IMR-90 (cell line): ENCODE measurements around the gene BMP2K. TPM values are rescaled to one million over a fixed set of nuclear protein-coding genes. Genes with fewer than 3 reads are reported as not detected.

Source experiments
- ATAC-seq: fragments of 200-7000 bp; cut with Tn5 transposase; 2 replicates; pipeline ENCODE4 v1.9.1; 2020; ENCODE audit warnings: low read depth, mild to moderate bottlenecking, moderate library complexity
- BruUV-seq: library from RNA; stranded (reverse); fragments of 400-500 nt; replicated peaks from 2 replicates; lab custom pipeline; 2021; lab: Mats Ljungman, UMichigan
- CTCF ChIA-PET: fragments of 300-600 bp; formaldehyde crosslinking; extraction: SDS; loops from one replicate; lab custom pipeline; 2021; ENCODE audit warnings: antibody characterized with exemption; lab: Yijun Ruan, JAX
- POLR2A ChIA-PET: fragments of 300-600 bp; sonication (Branson Sonifier 250); formaldehyde crosslinking; loops from one replicate; lab custom pipeline; 2022; ENCODE audit warnings: antibody characterized with exemption; ENCODE audit not compliant: unreplicated experiment; lab: Charles Lee
- DNase-seq: peaks from one replicate; pipeline ENCODE4 v3.0.0; 2013
- H2AFZ ChIP-seq: replicated peaks from 2 replicates; pipeline ENCODE3; 2013; ENCODE audit warnings: low read length, mild to moderate bottlenecking; ENCODE audit not compliant: poor library complexity
- H2AK5ac ChIP-seq: 2 replicates; pipeline ENCODE4 v1.6.1; 2013; ENCODE audit warnings: low read depth, low read length, inconsistent platforms
- H2AK9ac ChIP-seq: replicated peaks from 2 replicates; pipeline ENCODE3; 2013; ENCODE audit warnings: mild to moderate bottlenecking, low read depth, low read length, moderate library complexity; ENCODE audit not compliant: poor library complexity
- H2BK120ac ChIP-seq: 2 replicates; pipeline ENCODE4 v1.6.1; 2013; ENCODE audit warnings: low read depth, low read length, inconsistent platforms
- H2BK15ac ChIP-seq: 3 replicates; pipeline ENCODE4 v1.6.1; 2013; ENCODE audit warnings: low read depth, low read length, inconsistent platforms
- H2BK20ac ChIP-seq: 2 replicates; pipeline ENCODE4 v1.6.1; 2013; ENCODE audit warnings: low read depth, mild to moderate bottlenecking, inconsistent platforms, low read length, moderate library complexity
- H2BK5ac ChIP-seq: 2 replicates; pipeline ENCODE4 v1.6.1; 2013; ENCODE audit warnings: mild to moderate bottlenecking, low read depth, low read length, inconsistent platforms; ENCODE audit not compliant: poor library complexity, severe bottlenecking
- H3K14ac ChIP-seq: replicated peaks from 2 replicates; pipeline ENCODE4 v1.6.1; 2013; ENCODE audit warnings: low read depth, low read length, inconsistent platforms
- H3K18ac ChIP-seq: 2 replicates; pipeline ENCODE4 v1.6.1; 2013; ENCODE audit warnings: low read depth, low read length, control low read depth
- H3K23ac ChIP-seq: 2 replicates; pipeline ENCODE4 v1.6.1; 2013; ENCODE audit warnings: low read depth, low read length, inconsistent platforms
- H3K27ac ChIP-seq: 2 replicates; pipeline ENCODE4 v1.5.1; 2013; ENCODE audit warnings: mild to moderate bottlenecking, control low read depth, low read length; ENCODE audit not compliant: insufficient read depth
- H3K27me3 ChIP-seq: 2 replicates; pipeline ENCODE4 v1.6.1; 2013; ENCODE audit warnings: low read length; ENCODE audit not compliant: control insufficient read depth, insufficient read depth
- H3K36me3 ChIP-seq: 2 replicates; pipeline ENCODE4 v1.6.1; 2013; ENCODE audit warnings: low read length, mixed read lengths; ENCODE audit not compliant: control insufficient read depth, insufficient read depth
- H3K4ac ChIP-seq: 2 replicates; pipeline ENCODE4 v1.6.1; 2013; ENCODE audit warnings: low read depth, low read length, inconsistent platforms
- H3K4me1 ChIP-seq: 2 replicates; pipeline ENCODE4 v1.6.1; 2013; ENCODE audit warnings: low read length, mixed read lengths; ENCODE audit not compliant: control insufficient read depth, insufficient read depth
- H3K4me2 ChIP-seq: 2 replicates; pipeline ENCODE4 v1.6.1; 2013; ENCODE audit warnings: low read depth, mild to moderate bottlenecking, control low read depth, low read length, moderate library complexity
- H3K4me3 ChIP-seq: 2 replicates; pipeline ENCODE4 v1.5.1; 2013; ENCODE audit warnings: low read depth, mild to moderate bottlenecking, control low read depth, low read length, moderate library complexity; ENCODE audit not compliant: insufficient read depth
- H3K56ac ChIP-seq: 2 replicates; pipeline ENCODE4 v1.6.1; 2013; ENCODE audit warnings: low read length, inconsistent platforms; ENCODE audit not compliant: insufficient read depth; ENCODE audit errors: extremely low read depth
- H3K79me1 ChIP-seq, 2 experiments: 2 replicates each; pipeline ENCODE4 v1.6.1; 2013; ENCODE audit warnings: low read length in 2 of 2, inconsistent platforms in 1 of 2, low read depth in 1 of 2
- H3K9ac ChIP-seq: 2 replicates; pipeline ENCODE4 v1.6.1; 2013; ENCODE audit warnings: low read depth, low read length, control low read depth
- H3K9me1 ChIP-seq: 2 replicates; pipeline ENCODE4 v1.6.1; 2013; ENCODE audit warnings: low read length, inconsistent platforms; ENCODE audit not compliant: insufficient read depth
- H3K9me3 ChIP-seq: 2 replicates; pipeline ENCODE4 v1.6.1; 2013; ENCODE audit warnings: low read length; ENCODE audit not compliant: control insufficient read depth, insufficient read depth
- H4K20me1 ChIP-seq: 2 replicates; pipeline ENCODE4 v1.6.1; 2013; ENCODE audit warnings: low read length, inconsistent platforms; ENCODE audit not compliant: insufficient read depth
- H4K5ac ChIP-seq: 2 replicates; pipeline ENCODE4 v1.6.1; 2013; ENCODE audit warnings: mild to moderate bottlenecking, low read depth, low read length, control low read depth
- H4K8ac ChIP-seq, 2 experiments: 2 replicates each; pipeline ENCODE4 v1.6.1; 2013; ENCODE audit warnings: low read depth in 2 of 2, low read length in 2 of 2, control low read depth in 1 of 2, inconsistent platforms in 1 of 2
- H4K91ac ChIP-seq: 2 replicates; pipeline ENCODE4 v1.6.1; 2013; ENCODE audit warnings: low read depth, low read length, inconsistent platforms; ENCODE audit not compliant: insufficient read depth
- CEBPB ChIP-seq: IDR thresholded peaks from 2 replicates; pipeline ENCODE4 v1.6.1; 2012; ENCODE audit warnings: low read depth, low read length, improper control_type of control experiment
- USF2 ChIP-seq: fragments of 150-350 bp; IDR thresholded peaks from 2 replicates; pipeline ENCODE4 v1.6.1; 2017; ENCODE audit warnings: mild to moderate bottlenecking, antibody characterized with exemption, low read length, low read depth
- WGBS, 2 experiments: methylation state at CpG; one replicate each; pipeline versions ENCODE4 v1.1.5 to v1.1.7; 2013; ENCODE audit warnings: missing lambda C conversion rate in 2 of 2; ENCODE audit not compliant: insufficient read length in 1 of 2; ENCODE audit errors: extremely low coverage in 2 of 2; 5-methylcytosine and 5-hydroxymethylcytosine counted together
- dilution Hi-C: fragments of 300-500 bp; cut with HindIII; formaldehyde crosslinking; loops from one replicate; pipeline ENCODE4 v1.14.3; 2018; ENCODE audit warnings: low sequenced_read_pairs; ENCODE audit not compliant: unreplicated experiment
- in situ Hi-C: fragments of 300-500 bp; cut with MboI; formaldehyde crosslinking; loops from 3 replicates; pipeline ENCODE4 v1.14.3; 2019; ENCODE audit warnings: low sequenced_read_pairs, inconsistent platforms, mixed read lengths
- intact Hi-C: fragments of 100-400 bp; cut with micrococcal nuclease; formaldehyde crosslinking; loops from 2 replicates; pipeline ENCODE4 v1.10.0; 2022
- polyA plus RNA-seq, 3 experiments: library from polyadenylated mRNA; depleted of rRNA; stranded (reverse); fragments of >200 nt; gene quantifications; 2 replicates each; pipeline ENCODE4 v1.2.3, GENCODE V29; 2012; ENCODE audit warnings: low replicate concordance in 1 of 3
- total RNA-seq: library from RNA; depleted of rRNA; stranded (reverse); fragments of >200 nt; gene quantifications from 2 replicates; pipeline ENCODE4 v1.2.3, GENCODE V29; 2012

BMP2K gene
- total and polyA plus RNA-seq, 2 of the 4 experiments (the other 2 are of a cell fraction), result 15.8 to 46.1 TPM

GRCh38 chr4:78766026-78766425 is 10.1 kb upstream of the BMP2K start:
- no TSS peak for BruUV-seq
- no peak overlapping the region for H3K56ac ChIP-seq
- CTCF ChIA-PET, result interaction anchor here (1.3 kb wide), 1 partner anchor 122 kb away, joined by 3 read pairs; no protein-coding TSS in a partner anchor
- no peak overlapping the region for H3K4ac ChIP-seq
- H4K20me1 ChIP-seq, result no peaks in the 10 kb centered on the region
- H3K27me3 ChIP-seq, result no peaks in the 10 kb centered on the region
- H2BK15ac ChIP-seq, result no peak overlapping the region; the same call in 2 of the 3 replicates
- 17% methylated on average over 2 of the region's 3 CpGs; no CpG with 5 or more reads in 1 of the 2 experiments for WGBS, 2 experiments
- H2AK5ac ChIP-seq, result no peak overlapping the region
- H3K79me1 ChIP-seq, result 0 out of 4 replicates have a peak, but pooled peaks cover 0 to 3% of the 10 kb centered on the region in 2 experiments
- H3K4me1 ChIP-seq, result peaks cover 9% of the 10 kb centered on the region
- DNase-seq (peak; percentile 87), ATAC-seq (peak; percentile 66)
- H3K18ac ChIP-seq, result peak overlapping the region; percentile 2; the same call in 1 of the 2 replicates
- H3K36me3 ChIP-seq, result no peaks in the 10 kb centered on the region
- H3K14ac ChIP-seq, result no peak overlapping the region
- H4K8ac ChIP-seq, result no peak overlapping the region
- no peak overlapping the region for H3K9ac ChIP-seq
- TF ChIP-seq USF2, result no peak
- 0 out of 2 replicates have a peak, but pooled peaks have one; percentile 5 for TF ChIP-seq CEBPB
- H3K4me2 ChIP-seq, result no peak overlapping the region
- H2BK20ac ChIP-seq, result no peak overlapping the region; the same call in 1 of the 2 replicates
- POLR2A ChIA-PET, result no interaction called here
- H3K4me3 ChIP-seq, result no peak overlapping the region
- in situ Hi-C loops, result no loop called here
- no peak overlapping the region for H3K23ac ChIP-seq
- no peak overlapping the region for H2BK120ac ChIP-seq
- H2BK5ac ChIP-seq, result no peak overlapping the region
- dilution Hi-C loops, result no loop called here
- H2AK9ac ChIP-seq, result no peak overlapping the region
- no peak overlapping the region for H4K91ac ChIP-seq
- intact Hi-C loops, result no loop called here
- no peaks in the 10 kb centered on the region for H3K9me3 ChIP-seq
- H2AFZ ChIP-seq, result no peak overlapping the region
- no peak overlapping the region for H4K5ac ChIP-seq
- no peak overlapping the region for H3K27ac ChIP-seq
- peaks cover 3% of the 10 kb centered on the region for H3K9me1 ChIP-seq
